ENCODE data around the gene RFTN1. TPM values are rescaled to one million over a fixed set of nuclear protein-coding genes. Genes with fewer than 3 reads are reported as not detected.

Gene RFTN1
- total and polyA plus RNA-seq, 9 of the 15 experiments (the other 6 are each of a cell fraction or from before 2014, with no cell fraction given): 0.08 to 0.51 (median 0.11) TPM; not detected in 6

DNA sequence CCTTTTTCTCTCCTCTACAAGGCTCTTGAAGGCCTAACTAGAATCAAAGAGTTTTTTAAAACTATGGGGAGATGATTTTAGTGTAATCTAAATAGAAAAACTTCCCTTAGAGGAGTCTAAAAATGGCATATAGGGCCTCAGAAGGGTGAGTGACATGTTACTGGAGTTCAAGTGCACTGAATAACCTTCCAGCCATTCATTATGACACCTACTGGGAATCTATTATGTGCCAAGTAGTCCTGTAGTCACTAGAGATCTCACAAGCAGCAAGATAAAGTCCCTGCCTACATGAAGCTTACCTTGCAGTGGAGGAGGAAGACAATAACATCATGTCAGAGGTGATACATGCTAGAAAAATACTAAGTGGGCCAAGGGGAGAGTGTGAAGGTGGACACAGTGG lies 152.4 kb downstream of the RFTN1 start:
- DNase-seq (ENCODE audit: extremely low read depth in 1 of 4, low spot score in 3 of 4) (no peak), FAIRE-seq (no peak), ATAC-seq (no peak)
- POLR2A ChIA-PET: interaction anchor here (1.2 kb wide), 1 partner anchor 10 kb away, joined by 5 read pairs; no protein-coding TSS in a partner anchor
- intact Hi-C loops (cut with micrococcal nuclease) (no loop called here), in situ Hi-C loops (cut with MboI) (no loop called here)
- no peaks in the 10 kb centered on the region for H3K4me1 ChIP-seq (replicated peaks in 1 of 2; ENCODE audit: control insufficient read depth in 2 of 2, insufficient read depth in 2 of 2, low read length in 2 of 2)
- no peaks in the 10 kb centered on the region for H3K9me3 ChIP-seq (replicated peaks; ENCODE audit: control insufficient read depth, insufficient read depth, low read depth, low read length)
- no peak overlapping the region for H3K9ac ChIP-seq (ENCODE audit: insufficient read depth in 1 of 2, low read depth in 2 of 2, low read length in 2 of 2)
- no peaks in the 10 kb centered on the region for H3K79me2 ChIP-seq (ENCODE audit: control insufficient read depth, insufficient read depth, low read length)
- BruUV-seq (replicated peaks): no TSS peak
- no peaks in the 10 kb centered on the region for H3K9me1 ChIP-seq (ENCODE audit: control insufficient read depth, insufficient read depth, low read length)
- no peak overlapping the region for H2AFZ ChIP-seq (ENCODE audit: low read depth, low read length)
- TF ChIP-seq, protein P1, sequence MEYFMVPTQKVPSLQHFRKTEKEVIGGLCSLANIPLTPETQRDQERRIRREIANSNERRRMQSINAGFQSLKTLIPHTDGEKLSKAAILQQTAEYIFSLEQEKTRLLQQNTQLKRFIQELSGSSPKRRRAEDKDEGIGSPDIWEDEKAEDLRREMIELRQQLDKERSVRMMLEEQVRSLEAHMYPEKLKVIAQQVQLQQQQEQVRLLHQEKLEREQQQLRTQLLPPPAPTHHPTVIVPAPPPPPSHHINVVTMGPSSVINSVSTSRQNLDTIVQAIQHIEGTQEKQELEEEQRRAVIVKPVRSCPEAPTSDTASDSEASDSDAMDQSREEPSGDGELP (CRISPR knock-in tag; IDR thresholded peaks at IDR 0.05; ENCODE audit: borderline replicate concordance): no peak
- TF ChIP-seq U2AF2 (optimal IDR thresholded peaks at IDR 0.05; ENCODE audit: low read depth, low read length): no peak
- TF ChIP-seq ZNF707 (CRISPR knock-in tag; conservative IDR thresholded peaks at IDR 0.05): no peak
- TF ChIP-seq TEAD4 (IDR thresholded peaks at IDR 0.05; ENCODE audit: low read length): no peak
- no peak for TF ChIP-seq TEAD4 (CRISPR knock-in tag; IDR thresholded peaks at IDR 0.05; ENCODE audit: borderline replicate concordance)
- TF ChIP-seq HMG20A (CRISPR knock-in tag; conservative IDR thresholded peaks at IDR 0.05): no peak
- TF ChIP-seq ZNF217 (CRISPR knock-in tag; IDR thresholded peaks at IDR 0.05): no peak
- TF ChIP-seq ZEB2 (IDR thresholded peaks at IDR 0.05): no peak
- TF ChIP-seq, protein P2, sequence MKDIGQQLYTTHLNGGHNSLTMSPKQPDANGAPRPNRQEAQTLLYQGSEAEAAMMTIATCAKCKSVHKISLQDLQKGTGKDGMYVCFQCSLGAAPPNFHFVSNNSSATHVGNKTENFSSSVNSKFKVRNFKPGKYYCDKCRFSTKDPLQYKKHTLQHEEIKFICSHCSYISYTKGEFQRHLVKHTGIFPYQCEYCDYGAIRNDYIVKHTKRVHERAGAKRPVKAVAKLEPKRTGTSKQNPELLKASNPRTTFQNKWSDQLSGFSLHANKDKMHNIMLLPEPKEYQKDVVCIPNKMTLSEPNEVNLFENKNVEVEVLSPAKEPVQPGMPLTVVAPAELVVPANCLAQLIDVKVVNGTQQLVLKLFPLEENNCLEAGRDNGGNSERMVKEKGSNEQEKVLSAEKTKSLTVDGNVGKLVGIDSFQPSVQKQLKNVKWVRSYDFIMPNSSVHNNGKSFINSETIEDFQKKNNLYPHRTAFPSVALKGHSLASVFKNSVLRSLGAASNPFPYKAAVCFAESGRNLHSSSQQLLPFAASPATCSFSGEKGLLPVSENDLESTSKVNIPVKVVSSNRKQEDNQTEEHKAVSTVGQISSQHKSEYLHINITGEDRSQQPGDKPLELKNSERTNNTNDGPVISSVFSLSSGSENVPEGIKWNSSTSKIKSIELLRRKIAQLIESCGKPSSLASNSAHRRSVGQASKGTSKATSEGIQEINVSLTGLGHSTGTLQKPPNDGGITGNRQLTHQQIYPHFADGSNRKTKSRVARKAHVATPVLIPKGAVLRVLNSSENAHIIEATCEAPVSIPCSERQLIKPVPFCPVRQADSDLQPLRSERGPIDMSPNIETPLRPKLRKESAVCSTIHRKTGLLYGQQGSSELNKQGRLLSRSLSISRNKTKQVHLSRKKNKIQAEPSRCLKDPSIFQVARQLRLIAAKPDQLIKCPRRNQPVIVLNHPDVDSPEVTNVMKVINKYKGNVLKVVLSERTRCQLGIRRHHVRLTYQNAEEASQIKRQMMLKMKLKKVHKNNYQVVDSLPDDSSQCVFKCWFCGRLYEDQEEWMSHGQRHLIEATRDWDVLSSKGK (CRISPR knock-in tag; IDR thresholded peaks at IDR 0.05): no peak
- TF ChIP-seq FOXJ3 (CRISPR knock-in tag; IDR thresholded peaks at IDR 0.05): no peak
- no peak for TF ChIP-seq SIN3B (IDR thresholded peaks at IDR 0.05; ENCODE audit: low read depth)
- TF ChIP-seq CBX1 (IDR thresholded peaks at IDR 0.05; ENCODE audit: low read depth): no peak
- TF ChIP-seq, protein P3, sequence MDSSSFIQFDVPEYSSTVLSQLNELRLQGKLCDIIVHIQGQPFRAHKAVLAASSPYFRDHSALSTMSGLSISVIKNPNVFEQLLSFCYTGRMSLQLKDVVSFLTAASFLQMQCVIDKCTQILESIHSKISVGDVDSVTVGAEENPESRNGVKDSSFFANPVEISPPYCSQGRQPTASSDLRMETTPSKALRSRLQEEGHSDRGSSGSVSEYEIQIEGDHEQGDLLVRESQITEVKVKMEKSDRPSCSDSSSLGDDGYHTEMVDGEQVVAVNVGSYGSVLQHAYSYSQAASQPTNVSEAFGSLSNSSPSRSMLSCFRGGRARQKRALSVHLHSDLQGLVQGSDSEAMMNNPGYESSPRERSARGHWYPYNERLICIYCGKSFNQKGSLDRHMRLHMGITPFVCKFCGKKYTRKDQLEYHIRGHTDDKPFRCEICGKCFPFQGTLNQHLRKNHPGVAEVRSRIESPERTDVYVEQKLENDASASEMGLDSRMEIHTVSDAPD (CRISPR knock-in tag; IDR thresholded peaks at IDR 0.05): no peak
- TF ChIP-seq NCOR1 (IDR thresholded peaks at IDR 0.05): no peak
- TF ChIP-seq RAD51 (IDR thresholded peaks at IDR 0.05; ENCODE audit: borderline replicate concordance, low read depth): no peak
- TF ChIP-seq FOXJ2 (tag; IDR thresholded peaks at IDR 0.05): no peak
- H3K4me2 ChIP-seq (ENCODE audit: insufficient read depth, low read length): no peak overlapping the region
- no peaks in the 10 kb centered on the region for H3K27me3 ChIP-seq (ENCODE audit: control insufficient read depth in 2 of 2, insufficient read depth in 2 of 2, low read length in 2 of 2)
- CTCF ChIA-PET (ENCODE audit: low intra/inter-chr PET ratio): no interaction called here
- no peaks in the 10 kb centered on the region for H4K20me1 ChIP-seq (replicated peaks; ENCODE audit: control insufficient read depth, insufficient read depth, low read length)
- H3K4me3 ChIP-seq: no peak overlapping the region
- H3K36me3 ChIP-seq (ENCODE audit: control insufficient read depth, insufficient read depth, low read length): no peaks in the 10 kb centered on the region
- no peak overlapping the region for H3K27ac ChIP-seq (ENCODE audit: extremely low read depth, low read depth, low read length)
